ENCODE results near the gene C10orf88. TPM values are rescaled to one million over a fixed set of nuclear protein-coding genes. Genes with fewer than 3 reads are reported as not detected.

Gene C10orf88
- total and polyA plus RNA-seq, 2 experiments from 2014 or later, result 5.6 to 11.1 TPM

DNA sequence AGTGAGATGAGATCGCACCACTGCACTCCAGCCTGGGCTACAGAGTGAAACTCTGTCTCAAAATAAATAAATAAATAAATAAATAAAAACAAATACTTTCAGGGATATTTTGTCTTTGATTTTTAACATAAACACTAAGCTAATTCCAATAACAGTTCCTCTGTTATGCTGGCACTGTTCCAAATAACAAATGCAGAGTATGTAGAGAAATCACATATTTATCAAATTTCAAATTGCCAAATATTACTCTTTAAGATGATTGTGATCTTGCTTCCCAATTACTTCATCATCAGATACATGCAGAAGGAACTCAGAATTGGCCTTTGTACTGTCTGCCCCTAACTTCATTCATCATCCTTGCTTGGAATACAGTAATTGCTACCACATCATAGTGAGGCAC is 23.9 kb downstream of the C10orf88 start:
- ATAC-seq (no peak), DNase-seq (ENCODE audit: low spot score) (no peak)
- Histone ChIP-seq H3K79me2 (replicated peaks; ENCODE audit: insufficient read depth) (no peaks in the 10 kb centered on the region), H3K4me2 (no peak overlapping the region), H3K9me2 (ENCODE audit: insufficient read depth) (no peaks in the 10 kb centered on the region), H3K4me3 (no peak overlapping the region), H3K36me3 (ENCODE audit: insufficient read depth) (no peaks in the 10 kb centered on the region), H3F3A (replicated peaks; ENCODE audit: low read depth) (no peaks in the 10 kb centered on the region), H3K4me1 (ENCODE audit: insufficient read depth) (no peaks in the 10 kb centered on the region), H2AFZ (no peak overlapping the region), H3K27ac (ENCODE audit: low read depth) (no peak overlapping the region), H4K20me1 (replicated peaks; ENCODE audit: insufficient read depth) (no peaks in the 10 kb centered on the region), H3K27me3 (ENCODE audit: insufficient read depth) (no peaks in the 10 kb centered on the region)
- Mint-ChIP-seq H3K4me3 (no peak overlapping the region), H3K27ac (no peak overlapping the region), H3K9me3 (no peaks in the 10 kb centered on the region), H3K36me3 (ENCODE audit: low read depth) (no peaks in the 10 kb centered on the region), H3K4me1 (no peaks in the 10 kb centered on the region), H3K27me3 (ENCODE audit: insufficient read depth, low read depth, poor library complexity) (no peaks in the 10 kb centered on the region)
- TF ChIP-seq, protein P1, sequence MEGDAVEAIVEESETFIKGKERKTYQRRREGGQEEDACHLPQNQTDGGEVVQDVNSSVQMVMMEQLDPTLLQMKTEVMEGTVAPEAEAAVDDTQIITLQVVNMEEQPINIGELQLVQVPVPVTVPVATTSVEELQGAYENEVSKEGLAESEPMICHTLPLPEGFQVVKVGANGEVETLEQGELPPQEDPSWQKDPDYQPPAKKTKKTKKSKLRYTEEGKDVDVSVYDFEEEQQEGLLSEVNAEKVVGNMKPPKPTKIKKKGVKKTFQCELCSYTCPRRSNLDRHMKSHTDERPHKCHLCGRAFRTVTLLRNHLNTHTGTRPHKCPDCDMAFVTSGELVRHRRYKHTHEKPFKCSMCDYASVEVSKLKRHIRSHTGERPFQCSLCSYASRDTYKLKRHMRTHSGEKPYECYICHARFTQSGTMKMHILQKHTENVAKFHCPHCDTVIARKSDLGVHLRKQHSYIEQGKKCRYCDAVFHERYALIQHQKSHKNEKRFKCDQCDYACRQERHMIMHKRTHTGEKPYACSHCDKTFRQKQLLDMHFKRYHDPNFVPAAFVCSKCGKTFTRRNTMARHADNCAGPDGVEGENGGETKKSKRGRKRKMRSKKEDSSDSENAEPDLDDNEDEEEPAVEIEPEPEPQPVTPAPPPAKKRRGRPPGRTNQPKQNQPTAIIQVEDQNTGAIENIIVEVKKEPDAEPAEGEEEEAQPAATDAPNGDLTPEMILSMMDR (conservative IDR thresholded peaks at IDR 0.05; ENCODE audit: low read depth in 2 of 2), result no peak
- no peak for TF ChIP-seq ZNF114 (CRISPR knock-in tag; IDR thresholded peaks at IDR 0.05)
- no peak for TF ChIP-seq POLR2AphosphoS5 (IDR thresholded peaks at IDR 0.05; ENCODE audit: low read depth)
- TF ChIP-seq JUNB (IDR thresholded peaks at IDR 0.05; ENCODE audit: unreplicated experiment), result no peak

DNA sequence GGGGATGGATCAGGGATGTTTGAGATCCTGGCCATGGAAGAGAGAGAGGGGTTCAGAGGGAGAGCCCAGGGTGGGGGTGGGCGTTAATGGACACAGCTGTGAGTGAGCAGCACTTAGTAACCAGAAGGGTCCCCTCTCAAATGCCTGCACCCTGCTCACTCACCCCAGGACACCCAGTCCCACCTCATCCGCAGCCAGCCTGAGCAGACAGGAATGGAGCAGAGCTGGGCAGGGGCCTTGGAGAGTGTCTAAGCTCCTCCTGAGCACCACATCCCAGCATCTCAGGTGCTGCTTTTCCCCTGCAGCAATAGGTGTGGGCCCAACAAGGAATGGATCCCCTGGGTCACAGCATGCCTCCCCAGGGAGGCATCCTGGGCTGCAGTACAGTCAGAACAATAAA is 38.3 kb downstream of the C10orf88 start:
- Histone ChIP-seq H3K4me1 (ENCODE audit: insufficient read depth) (no peaks in the 10 kb centered on the region), H4K20me1 (replicated peaks; ENCODE audit: insufficient read depth) (peaks cover 4% of the 10 kb centered on the region; the same call in 1 of the 2 replicates), H3K27me3 (ENCODE audit: insufficient read depth) (no peaks in the 10 kb centered on the region), H2AFZ (no peak overlapping the region), H3F3A (replicated peaks; ENCODE audit: low read depth) (no peaks in the 10 kb centered on the region), H3K4me2 (no peak overlapping the region), H3K9me2 (ENCODE audit: insufficient read depth) (no peaks in the 10 kb centered on the region), H3K27ac (ENCODE audit: low read depth) (no peak overlapping the region), H3K4me3 (no peak overlapping the region), H3K79me2 (replicated peaks; ENCODE audit: insufficient read depth) (no peaks in the 10 kb centered on the region), H3K36me3 (ENCODE audit: insufficient read depth) (no peaks in the 10 kb centered on the region)
- Mint-ChIP-seq H3K9me3 (no peaks in the 10 kb centered on the region; the same call in none of the 3 replicates), H3K27ac (no peak overlapping the region), H3K27me3 (ENCODE audit: insufficient read depth, low read depth, poor library complexity) (peaks cover 10% of the 10 kb centered on the region), H3K36me3 (ENCODE audit: low read depth) (no peaks in the 10 kb centered on the region), H3K4me3 (no peak overlapping the region), H3K4me1 (no peaks in the 10 kb centered on the region; the same call in 2 of the 3 replicates)
- TF ChIP-seq EZH2phosphoT487 (IDR thresholded peaks at IDR 0.05; ENCODE audit: unreplicated experiment) (no peak), ZNF114 (CRISPR knock-in tag; IDR thresholded peaks at IDR 0.05) (no peak), ZNF331 (CRISPR knock-in tag; IDR thresholded peaks at IDR 0.05; ENCODE audit: low read depth) (no peak), JUNB (IDR thresholded peaks at IDR 0.05; ENCODE audit: unreplicated experiment) (no peak), POLR2AphosphoS5 (IDR thresholded peaks at IDR 0.05; ENCODE audit: low read depth) (no peak), NANOG (IDR thresholded peaks at IDR 0.05; ENCODE audit: borderline replicate concordance) (no peak), CREB1 (CRISPR knock-in tag; IDR thresholded peaks at IDR 0.05; ENCODE audit: low read depth) (no peak), EZH2 (IDR thresholded peaks at IDR 0.05; ENCODE audit: low read depth, unreplicated experiment) (no peak)
- TF ChIP-seq, protein P1 (conservative IDR thresholded peaks at IDR 0.05; ENCODE audit: low read depth in 2 of 2), result no peak
- TF ChIP-seq, protein P2, sequence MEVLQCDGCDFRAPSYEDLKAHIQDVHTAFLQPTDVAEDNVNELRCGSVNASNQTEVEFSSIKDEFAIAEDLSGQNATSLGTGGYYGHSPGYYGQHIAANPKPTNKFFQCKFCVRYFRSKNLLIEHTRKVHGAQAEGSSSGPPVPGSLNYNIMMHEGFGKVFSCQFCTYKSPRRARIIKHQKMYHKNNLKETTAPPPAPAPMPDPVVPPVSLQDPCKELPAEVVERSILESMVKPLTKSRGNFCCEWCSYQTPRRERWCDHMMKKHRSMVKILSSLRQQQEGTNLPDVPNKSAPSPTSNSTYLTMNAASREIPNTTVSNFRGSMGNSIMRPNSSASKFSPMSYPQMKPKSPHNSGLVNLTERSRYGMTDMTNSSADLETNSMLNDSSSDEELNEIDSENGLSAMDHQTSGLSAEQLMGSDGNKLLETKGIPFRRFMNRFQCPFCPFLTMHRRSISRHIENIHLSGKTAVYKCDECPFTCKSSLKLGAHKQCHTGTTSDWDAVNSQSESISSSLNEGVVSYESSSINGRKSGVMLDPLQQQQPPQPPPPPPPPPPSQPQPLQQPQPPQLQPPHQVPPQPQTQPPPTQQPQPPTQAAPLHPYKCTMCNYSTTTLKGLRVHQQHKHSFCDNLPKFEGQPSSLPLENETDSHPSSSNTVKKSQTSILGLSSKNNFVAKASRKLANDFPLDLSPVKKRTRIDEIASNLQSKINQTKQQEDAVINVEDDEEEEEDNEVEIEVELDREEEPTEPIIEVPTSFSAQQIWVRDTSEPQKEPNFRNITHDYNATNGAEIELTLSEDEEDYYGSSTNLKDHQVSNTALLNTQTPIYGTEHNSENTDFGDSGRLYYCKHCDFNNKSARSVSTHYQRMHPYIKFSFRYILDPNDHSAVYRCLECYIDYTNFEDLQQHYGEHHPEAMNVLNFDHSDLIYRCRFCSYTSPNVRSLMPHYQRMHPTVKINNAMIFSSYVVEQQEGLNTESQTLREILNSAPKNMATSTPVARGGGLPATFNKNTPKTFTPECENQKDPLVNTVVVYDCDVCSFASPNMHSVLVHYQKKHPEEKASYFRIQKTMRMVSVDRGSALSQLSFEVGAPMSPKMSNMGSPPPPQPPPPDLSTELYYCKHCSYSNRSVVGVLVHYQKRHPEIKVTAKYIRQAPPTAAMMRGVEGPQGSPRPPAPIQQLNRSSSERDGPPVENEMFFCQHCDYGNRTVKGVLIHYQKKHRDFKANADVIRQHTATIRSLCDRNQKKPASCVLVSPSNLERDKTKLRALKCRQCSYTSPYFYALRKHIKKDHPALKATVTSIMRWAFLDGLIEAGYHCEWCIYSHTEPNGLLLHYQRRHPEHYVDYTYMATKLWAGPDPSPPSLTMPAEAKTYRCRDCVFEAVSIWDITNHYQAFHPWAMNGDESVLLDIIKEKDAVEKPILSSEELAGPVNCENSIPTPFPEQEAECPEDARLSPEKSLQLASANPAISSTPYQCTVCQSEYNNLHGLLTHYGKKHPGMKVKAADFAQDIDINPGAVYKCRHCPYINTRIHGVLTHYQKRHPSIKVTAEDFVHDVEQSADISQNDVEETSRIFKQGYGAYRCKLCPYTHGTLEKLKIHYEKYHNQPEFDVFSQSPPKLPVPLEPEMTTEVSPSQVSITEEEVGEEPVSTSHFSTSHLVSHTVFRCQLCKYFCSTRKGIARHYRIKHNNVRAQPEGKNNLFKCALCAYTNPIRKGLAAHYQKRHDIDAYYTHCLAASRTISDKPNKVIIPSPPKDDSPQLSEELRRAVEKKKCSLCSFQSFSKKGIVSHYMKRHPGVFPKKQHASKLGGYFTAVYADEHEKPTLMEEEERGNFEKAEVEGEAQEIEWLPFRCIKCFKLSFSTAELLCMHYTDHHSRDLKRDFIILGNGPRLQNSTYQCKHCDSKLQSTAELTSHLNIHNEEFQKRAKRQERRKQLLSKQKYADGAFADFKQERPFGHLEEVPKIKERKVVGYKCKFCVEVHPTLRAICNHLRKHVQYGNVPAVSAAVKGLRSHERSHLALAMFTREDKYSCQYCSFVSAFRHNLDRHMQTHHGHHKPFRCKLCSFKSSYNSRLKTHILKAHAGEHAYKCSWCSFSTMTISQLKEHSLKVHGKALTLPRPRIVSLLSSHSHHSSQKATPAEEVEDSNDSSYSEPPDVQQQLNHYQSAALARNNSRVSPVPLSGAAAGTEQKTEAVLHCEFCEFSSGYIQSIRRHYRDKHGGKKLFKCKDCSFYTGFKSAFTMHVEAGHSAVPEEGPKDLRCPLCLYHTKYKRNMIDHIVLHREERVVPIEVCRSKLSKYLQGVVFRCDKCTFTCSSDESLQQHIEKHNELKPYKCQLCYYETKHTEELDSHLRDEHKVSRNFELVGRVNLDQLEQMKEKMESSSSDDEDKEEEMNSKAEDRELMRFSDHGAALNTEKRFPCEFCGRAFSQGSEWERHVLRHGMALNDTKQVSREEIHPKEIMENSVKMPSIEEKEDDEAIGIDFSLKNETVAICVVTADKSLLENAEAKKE (CRISPR knock-in tag; IDR thresholded peaks at IDR 0.05), result no peak
- ATAC-seq, result no peak
- no peak for DNase-seq (ENCODE audit: low spot score)
